Measurements from ENCODE around the gene ZNF205.
"Not testable (repeated sequence)": the region's sequence is repeated elsewhere in the genome, so short reads cannot be mapped to it uniquely, and the experiment has no call there.

ZNF205 gene

DNA sequence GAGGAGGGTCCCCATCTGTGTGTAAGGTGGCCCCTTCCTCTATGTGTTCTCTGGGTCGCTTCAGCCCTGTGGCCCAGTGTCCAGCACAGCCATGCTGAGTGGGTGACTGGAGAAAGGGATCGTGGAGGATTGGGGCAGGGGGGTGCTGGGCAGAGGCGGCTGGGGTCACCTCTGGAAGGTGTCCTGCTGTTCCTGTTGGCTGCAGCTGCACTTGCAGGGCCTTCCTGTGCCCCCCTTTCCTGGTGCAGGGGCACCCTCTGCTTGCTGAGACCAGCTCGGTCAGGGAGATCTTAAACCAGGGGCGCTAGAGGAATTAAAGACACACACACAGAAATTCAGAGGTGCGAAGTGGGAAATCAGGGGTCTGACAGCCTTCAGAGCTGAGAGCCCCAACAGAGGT lies 35.8 kb upstream of the ZNF205 start:
- Histone ChIP-seq H2BK12ac (ENCODE audit: low read length) (no peak overlapping the region), H3K79me2 (ENCODE audit: control insufficient read depth, insufficient read depth, low read length, poor library complexity) (no peaks in the 10 kb centered on the region), H2AFZ (ENCODE audit: insufficient read depth, low read length, poor library complexity) (no peak overlapping the region), H3K4me2 (ENCODE audit: low read length) (no peak overlapping the region), H4K12ac (ENCODE audit: low read depth, low read length) (no peak overlapping the region), H3K4ac (ENCODE audit: low read depth, low read length) (no peak overlapping the region), H3K9me3 (ENCODE audit: insufficient read depth, low read depth, low read length) (no peaks in the 10 kb centered on the region), H3K4me1 (ENCODE audit: control insufficient read depth in 1 of 2, insufficient read depth in 2 of 2, low read length in 2 of 2) (peaks cover 0 to 6% of the 10 kb centered on the region in 2 experiments), H3K79me1 (ENCODE audit: low read length) (no peaks in the 10 kb centered on the region), H2BK5ac (ENCODE audit: low read depth, low read length, poor library complexity) (no peak overlapping the region), H2AK5ac (ENCODE audit: low read length) (no peak overlapping the region), H3K4me3 (ENCODE audit: low read depth, low read length) (no peak overlapping the region), H3K18ac (ENCODE audit: low read length) (no peak overlapping the region), H4K8ac (ENCODE audit: low read depth, low read length) (no peak overlapping the region), H3K27ac (ENCODE audit: low read depth, low read length) (no peak overlapping the region), H3K27me3 (ENCODE audit: insufficient read depth, low read length) (no peaks in the 10 kb centered on the region), H3K23ac (ENCODE audit: low read length) (no peak overlapping the region), H3K9ac (ENCODE audit: low read length) (no peak overlapping the region), H4K91ac (ENCODE audit: low read depth, low read length) (no peak overlapping the region), H2BK120ac (ENCODE audit: insufficient read depth, low read length, poor library complexity) (no peak overlapping the region), H3K36me3 (ENCODE audit: control insufficient read depth in 1 of 2, insufficient read depth in 2 of 2, low read length in 2 of 2) (no peaks in the 10 kb centered on the region), H3K14ac (ENCODE audit: low read length) (no peak overlapping the region)
- no peak for DNase-seq
- WGBS (ENCODE audit: extremely low coverage, insufficient coverage, insufficient read length): no CpG with 5 or more reads among the region's 6 CpGs

DNA sequence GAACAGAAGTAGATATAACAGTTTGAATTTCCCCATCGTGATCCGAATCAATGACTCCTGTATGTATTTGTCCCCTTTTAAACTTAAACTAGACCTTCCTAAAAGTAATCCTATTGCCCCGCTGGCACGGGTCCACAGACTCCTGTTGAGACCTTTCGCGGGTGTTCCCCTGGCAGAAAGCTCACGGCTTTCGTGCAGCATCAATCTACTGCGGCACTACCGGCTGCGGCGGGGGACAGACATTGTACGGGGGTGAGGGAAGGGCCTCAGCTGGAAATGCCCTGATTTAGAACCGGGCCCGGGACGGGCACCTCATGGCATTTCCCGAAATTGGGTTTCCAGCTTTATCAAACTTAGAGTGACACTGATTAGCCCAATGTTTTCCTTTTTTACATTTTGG lies 32.4 kb upstream of the ZNF205 start:
- H3K4me3 ChIP-seq (ENCODE audit: low read depth, low read length): no peak overlapping the region
- H3K4ac ChIP-seq (ENCODE audit: low read depth, low read length): no peak overlapping the region
- H3K4me2 ChIP-seq (ENCODE audit: low read length): no peak overlapping the region
- WGBS (ENCODE audit: extremely low coverage, insufficient coverage, insufficient read length): no CpG with 5 or more reads among the region's 17 CpGs
- no peak overlapping the region for H3K18ac ChIP-seq (ENCODE audit: low read length)
- H3K27me3 ChIP-seq (ENCODE audit: insufficient read depth, low read length): no peaks in the 10 kb centered on the region
- no peaks in the 10 kb centered on the region for H3K36me3 ChIP-seq (ENCODE audit: control insufficient read depth in 1 of 2, insufficient read depth in 2 of 2, low read length in 2 of 2)
- no peak overlapping the region for H2BK120ac ChIP-seq (ENCODE audit: insufficient read depth, low read length, poor library complexity)
- H3K9me3 ChIP-seq (ENCODE audit: insufficient read depth, low read depth, low read length): no peaks in the 10 kb centered on the region
- H3K14ac ChIP-seq (ENCODE audit: low read length): no peak overlapping the region
- DNase-seq: no peak
- no peak overlapping the region for H2BK12ac ChIP-seq (ENCODE audit: low read length)
- H3K79me1 ChIP-seq (ENCODE audit: low read length): no peaks in the 10 kb centered on the region
- H3K27ac ChIP-seq (ENCODE audit: low read depth, low read length): no peak overlapping the region
- no peak overlapping the region for H2AFZ ChIP-seq (ENCODE audit: insufficient read depth, low read length, poor library complexity)
- H3K79me2 ChIP-seq (ENCODE audit: control insufficient read depth, insufficient read depth, low read length, poor library complexity): no peaks in the 10 kb centered on the region
- no peak overlapping the region for H4K12ac ChIP-seq (ENCODE audit: low read depth, low read length)
- H3K23ac ChIP-seq (ENCODE audit: low read length): no peak overlapping the region
- no peak overlapping the region for H4K91ac ChIP-seq (ENCODE audit: low read depth, low read length)
- peaks cover 0 to 6% of the 10 kb centered on the region in 2 experiments for H3K4me1 ChIP-seq (ENCODE audit: control insufficient read depth in 1 of 2, insufficient read depth in 2 of 2, low read length in 2 of 2)
- no peak overlapping the region for H4K8ac ChIP-seq (ENCODE audit: low read depth, low read length)
- no peak overlapping the region for H2AK5ac ChIP-seq (ENCODE audit: low read length)
- H2BK5ac ChIP-seq (ENCODE audit: low read depth, low read length, poor library complexity): no peak overlapping the region
- H3K9ac ChIP-seq (ENCODE audit: low read length): no peak overlapping the region

DNA sequence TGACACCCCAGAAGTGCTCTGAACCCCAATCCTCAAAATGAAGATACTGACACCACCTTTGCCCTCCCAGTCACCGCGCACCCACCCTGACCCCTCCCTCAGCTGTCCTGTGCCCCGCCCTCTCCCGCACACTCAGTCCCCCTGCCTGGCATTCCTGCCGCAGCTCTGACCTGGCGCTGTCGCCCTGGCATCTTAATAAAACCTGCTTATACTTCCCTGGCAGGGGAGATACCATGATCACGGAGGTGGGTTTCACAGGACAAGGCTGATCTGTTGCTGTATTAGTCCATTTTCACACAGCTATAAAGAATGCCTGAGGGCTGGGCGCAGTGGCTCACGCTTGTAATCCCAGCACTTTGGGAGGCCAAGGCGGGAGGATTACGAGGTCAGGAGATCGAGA lies 30.4 kb upstream of the ZNF205 start:
- H2BK12ac ChIP-seq (ENCODE audit: low read length); H4K8ac ChIP-seq (ENCODE audit: low read depth, low read length); H3K79me1 ChIP-seq (ENCODE audit: low read length); H3K9ac ChIP-seq (ENCODE audit: low read length); H3K4me3 ChIP-seq (ENCODE audit: low read depth, low read length); H3K27ac ChIP-seq (ENCODE audit: low read depth, low read length); H2BK5ac ChIP-seq (ENCODE audit: low read depth, low read length, poor library complexity); H2AFZ ChIP-seq (ENCODE audit: insufficient read depth, low read length, poor library complexity); H4K12ac ChIP-seq (ENCODE audit: low read depth, low read length); H3K4ac ChIP-seq (ENCODE audit: low read depth, low read length); H3K36me3 ChIP-seq (ENCODE audit: control insufficient read depth in 1 of 2, insufficient read depth in 2 of 2, low read length in 2 of 2); H3K4me2 ChIP-seq (ENCODE audit: low read length); H3K18ac ChIP-seq (ENCODE audit: low read length); H3K4me1 ChIP-seq (ENCODE audit: control insufficient read depth in 1 of 2, insufficient read depth in 2 of 2, low read length in 2 of 2); DNase-seq; H3K27me3 ChIP-seq (ENCODE audit: insufficient read depth, low read length); H3K9me3 ChIP-seq (ENCODE audit: insufficient read depth, low read depth, low read length); H3K23ac ChIP-seq (ENCODE audit: low read length); H3K14ac ChIP-seq (ENCODE audit: low read length); H4K91ac ChIP-seq (ENCODE audit: low read depth, low read length); H2BK120ac ChIP-seq (ENCODE audit: insufficient read depth, low read length, poor library complexity); H3K79me2 ChIP-seq (ENCODE audit: control insufficient read depth, insufficient read depth, low read length, poor library complexity); H2AK5ac ChIP-seq (ENCODE audit: low read length): not testable (repeated sequence)
- no CpG with 5 or more reads among the region's 13 CpGs for WGBS (ENCODE audit: extremely low coverage, insufficient coverage, insufficient read length)

DNA sequence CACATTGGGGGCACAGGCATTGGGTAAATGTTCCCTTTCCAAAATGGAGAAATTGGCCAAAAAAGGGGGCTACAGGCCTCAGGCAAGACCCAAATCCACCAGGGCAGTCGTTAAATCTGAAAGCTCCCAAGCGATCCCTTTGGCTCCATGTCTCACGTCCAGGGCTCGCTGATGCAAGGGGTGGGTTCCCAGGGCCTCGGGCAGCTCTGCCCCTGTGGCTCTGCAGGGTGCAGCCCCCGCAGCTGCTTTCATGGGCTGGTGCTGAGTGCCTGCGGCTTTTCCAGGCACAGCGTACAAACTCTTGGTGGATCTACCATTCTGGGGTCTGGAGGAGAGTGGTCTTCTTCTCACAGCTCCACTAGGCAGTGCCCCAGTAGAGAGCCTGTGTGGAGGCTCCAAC lies 29.0 kb upstream of the ZNF205 start:
- not testable (repeated sequence) for H3K23ac ChIP-seq (ENCODE audit: low read length); H2AK5ac ChIP-seq (ENCODE audit: low read length); H4K8ac ChIP-seq (ENCODE audit: low read depth, low read length); H3K18ac ChIP-seq (ENCODE audit: low read length); H3K4me3 ChIP-seq (ENCODE audit: low read depth, low read length); H3K36me3 ChIP-seq (ENCODE audit: control insufficient read depth in 1 of 2, insufficient read depth in 2 of 2, low read length in 2 of 2); H2BK5ac ChIP-seq (ENCODE audit: low read depth, low read length, poor library complexity); H3K9me3 ChIP-seq (ENCODE audit: insufficient read depth, low read depth, low read length); H4K12ac ChIP-seq (ENCODE audit: low read depth, low read length); H2BK12ac ChIP-seq (ENCODE audit: low read length); H3K4me2 ChIP-seq (ENCODE audit: low read length); H3K9ac ChIP-seq (ENCODE audit: low read length); H3K27ac ChIP-seq (ENCODE audit: low read depth, low read length); H3K79me2 ChIP-seq (ENCODE audit: control insufficient read depth, insufficient read depth, low read length, poor library complexity); H4K91ac ChIP-seq (ENCODE audit: low read depth, low read length); DNase-seq; H3K4me1 ChIP-seq (ENCODE audit: control insufficient read depth in 1 of 2, insufficient read depth in 2 of 2, low read length in 2 of 2); H3K79me1 ChIP-seq (ENCODE audit: low read length); H3K27me3 ChIP-seq (ENCODE audit: insufficient read depth, low read length); H2AFZ ChIP-seq (ENCODE audit: insufficient read depth, low read length, poor library complexity); H3K4ac ChIP-seq (ENCODE audit: low read depth, low read length); H2BK120ac ChIP-seq (ENCODE audit: insufficient read depth, low read length, poor library complexity); H3K14ac ChIP-seq (ENCODE audit: low read length)
- WGBS (ENCODE audit: extremely low coverage, insufficient coverage, insufficient read length): no CpG with 5 or more reads among the region's 8 CpGs
